HL-60 (cell line): Measurements from ENCODE around the gene CCL26.
A peak's percentile ranks its signal among the peaks of the same experiment; 100 is the strongest.
"Not testable (repeated sequence)": the region's sequence is repeated elsewhere in the genome, so short reads cannot be mapped to it uniquely, and the experiment has no call there.

ENCODE experiments used
- DNase-seq, 2 experiments: peaks; one replicate each; pipeline ENCODE4 v3.0.0-alpha.2; 2010 to 2020; ENCODE audit warnings: low read depth in 1 of 2, low spot score in 1 of 2
- H3K27ac ChIP-seq: fragments of 250-450 bp; sonication (Bioruptor Pico); replicated peaks from 2 replicates; pipeline ENCODE4 v1.5.1; 2020; ENCODE audit warnings: mild to moderate bottlenecking, moderate library complexity
- H3K27me3 ChIP-seq: fragments of 250-450 bp; sonication (Bioruptor Pico); 2 replicates; pipeline ENCODE4 v1.5.1; 2021; ENCODE audit warnings: mild to moderate bottlenecking, moderate library complexity; ENCODE audit not compliant: insufficient read depth, poor library complexity, severe bottlenecking
- H3K4me3 ChIP-seq: replicated peaks from 2 replicates; pipeline ENCODE4 v1.5.1; 2011; ENCODE audit warnings: mild to moderate bottlenecking, control low read depth, low read length; ENCODE audit not compliant: insufficient read depth
- CTCF ChIP-seq: IDR thresholded peaks from one replicate; pipeline ENCODE4 v1.5.1; 2011; ENCODE audit warnings: low read length, control low read depth, inconsistent platforms; ENCODE audit not compliant: insufficient read depth
- GABPA ChIP-seq: IDR thresholded peaks from 2 replicates; pipeline ENCODE4 v1.6.1; 2012; ENCODE audit warnings: low read depth
- POLR2AphosphoS5 ChIP-seq: IDR thresholded peaks from 2 replicates; pipeline ENCODE4 v1.6.1; 2012; ENCODE audit warnings: low read depth
- SPI1 ChIP-seq: IDR thresholded peaks from 2 replicates; pipeline ENCODE4 v1.6.1; 2012; ENCODE audit warnings: low read depth, mild to moderate bottlenecking, borderline replicate concordance
- TF ChIP-seq, protein P1 (sequence below): IDR thresholded peaks from 2 replicates; pipeline ENCODE4 v1.6.1; 2012; ENCODE audit warnings: low read depth; ENCODE audit not compliant: insufficient replicate concordance

Gene CCL26

GRCh38 chr7:75795831-75796285 is 23.8 kb upstream of the CCL26 start:
- TF ChIP-seq POLR2AphosphoS5 = no peak
- TF ChIP-seq GABPA = no peak
- peak; percentile 97 for TF ChIP-seq SPI1
- TF ChIP-seq, protein P1, sequence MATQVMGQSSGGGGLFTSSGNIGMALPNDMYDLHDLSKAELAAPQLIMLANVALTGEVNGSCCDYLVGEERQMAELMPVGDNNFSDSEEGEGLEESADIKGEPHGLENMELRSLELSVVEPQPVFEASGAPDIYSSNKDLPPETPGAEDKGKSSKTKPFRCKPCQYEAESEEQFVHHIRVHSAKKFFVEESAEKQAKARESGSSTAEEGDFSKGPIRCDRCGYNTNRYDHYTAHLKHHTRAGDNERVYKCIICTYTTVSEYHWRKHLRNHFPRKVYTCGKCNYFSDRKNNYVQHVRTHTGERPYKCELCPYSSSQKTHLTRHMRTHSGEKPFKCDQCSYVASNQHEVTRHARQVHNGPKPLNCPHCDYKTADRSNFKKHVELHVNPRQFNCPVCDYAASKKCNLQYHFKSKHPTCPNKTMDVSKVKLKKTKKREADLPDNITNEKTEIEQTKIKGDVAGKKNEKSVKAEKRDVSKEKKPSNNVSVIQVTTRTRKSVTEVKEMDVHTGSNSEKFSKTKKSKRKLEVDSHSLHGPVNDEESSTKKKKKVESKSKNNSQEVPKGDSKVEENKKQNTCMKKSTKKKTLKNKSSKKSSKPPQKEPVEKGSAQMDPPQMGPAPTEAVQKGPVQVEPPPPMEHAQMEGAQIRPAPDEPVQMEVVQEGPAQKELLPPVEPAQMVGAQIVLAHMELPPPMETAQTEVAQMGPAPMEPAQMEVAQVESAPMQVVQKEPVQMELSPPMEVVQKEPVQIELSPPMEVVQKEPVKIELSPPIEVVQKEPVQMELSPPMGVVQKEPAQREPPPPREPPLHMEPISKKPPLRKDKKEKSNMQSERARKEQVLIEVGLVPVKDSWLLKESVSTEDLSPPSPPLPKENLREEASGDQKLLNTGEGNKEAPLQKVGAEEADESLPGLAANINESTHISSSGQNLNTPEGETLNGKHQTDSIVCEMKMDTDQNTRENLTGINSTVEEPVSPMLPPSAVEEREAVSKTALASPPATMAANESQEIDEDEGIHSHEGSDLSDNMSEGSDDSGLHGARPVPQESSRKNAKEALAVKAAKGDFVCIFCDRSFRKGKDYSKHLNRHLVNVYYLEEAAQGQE = no peak
- TF ChIP-seq CTCF = no peak
- no peak overlapping the region for H3K27ac ChIP-seq
- H3K27me3 ChIP-seq = no peaks in the 10 kb centered on the region
- no peak overlapping the region for H3K4me3 ChIP-seq
- DNase-seq = peak in 1 of 2 experiments; percentile 71

DNA sequence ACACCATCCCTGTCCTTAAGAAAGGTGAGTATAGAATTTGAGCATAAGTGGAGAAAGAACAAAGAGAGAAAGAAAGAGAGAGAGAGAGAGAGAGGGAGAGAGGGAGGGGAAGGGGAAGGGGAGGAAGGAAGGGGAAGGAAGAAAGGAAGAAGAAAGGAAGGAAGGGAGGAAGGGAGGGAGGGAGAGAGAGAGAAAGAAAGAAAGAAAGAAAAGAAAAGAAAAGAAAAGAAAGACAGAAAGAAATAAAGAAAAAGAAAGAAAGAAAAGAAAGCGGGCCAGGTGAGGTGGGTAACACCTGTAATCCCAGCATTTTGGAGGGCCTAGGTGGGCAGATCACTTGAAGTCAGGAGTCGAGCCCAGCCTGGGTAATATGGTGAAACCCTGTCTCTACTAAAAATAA is 21.7 kb upstream of the CCL26 start:
- TF ChIP-seq CTCF = no peak
- DNase-seq = no peak

GRCh38 chr7:75792567-75792966 is 20.6 kb upstream of the CCL26 start:
- H3K27me3 ChIP-seq, DNase-seq, H3K4me3 ChIP-seq, H3K27ac ChIP-seq: not testable (repeated sequence)

More for the DNA sequence above, 21.7 kb upstream of the CCL26 start:
- no peaks in the 10 kb centered on the region for H3K27me3 ChIP-seq
- H3K4me3 ChIP-seq = no peak overlapping the region
- H3K27ac ChIP-seq = no peak overlapping the region

GRCh38 chr7:75789361-75789924 is 17.4 kb upstream of the CCL26 start:
- TF ChIP-seq CTCF (no peak), SPI1 (no peak), POLR2AphosphoS5 (no peak), GABPA (no peak)
- TF ChIP-seq, protein P1 = no peak
- Histone ChIP-seq H3K27ac (no peak overlapping the region), H3K4me3 (no peak overlapping the region), H3K27me3 (no peaks in the 10 kb centered on the region)
- no peak for DNase-seq

DNA sequence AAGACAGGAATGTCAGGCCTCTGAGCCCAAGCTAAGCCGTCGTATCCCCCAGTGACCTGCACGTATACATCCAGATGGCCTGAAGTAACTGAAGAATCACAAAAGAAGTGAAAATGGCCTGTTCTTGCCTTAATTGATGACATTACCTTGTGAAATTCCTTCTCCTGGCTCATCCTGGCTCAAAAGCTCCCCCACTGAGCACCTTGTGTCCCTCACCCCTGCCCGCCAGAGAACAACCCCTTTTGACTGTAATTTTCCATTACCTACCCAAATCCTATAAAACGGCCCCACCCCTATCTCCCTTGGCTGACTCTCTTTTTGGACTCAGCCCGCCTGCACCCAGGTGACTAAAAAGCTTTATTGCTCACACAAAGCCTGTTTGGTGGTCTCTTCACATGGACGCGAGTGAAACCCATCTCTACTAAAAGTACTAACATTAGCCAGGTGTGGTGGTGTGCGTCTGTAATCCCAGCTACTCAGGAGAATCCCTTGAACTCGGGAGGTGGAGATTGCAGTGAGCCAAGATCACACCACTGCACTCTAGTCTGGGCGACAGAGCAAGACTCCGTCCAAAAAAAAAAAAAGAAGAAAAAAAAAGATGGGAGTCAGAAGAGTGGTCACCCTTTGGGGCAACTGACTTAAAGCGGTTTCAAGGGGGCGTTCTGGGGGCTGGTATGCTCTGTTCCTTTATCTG is 16.3 kb upstream of the CCL26 start:
- DNase-seq, H3K27me3 ChIP-seq, H3K27ac ChIP-seq, H3K4me3 ChIP-seq: not testable (repeated sequence)

GRCh38 chr7:75783058-75783457 is 11.0 kb upstream of the CCL26 start:
- not testable (repeated sequence) for DNase-seq, H3K27ac ChIP-seq, H3K4me3 ChIP-seq, H3K27me3 ChIP-seq

GRCh38 chr7:75780647-75781273 is 8.7 kb upstream of the CCL26 start:
- not testable (repeated sequence) for H3K4me3 ChIP-seq, DNase-seq, H3K27me3 ChIP-seq, H3K27ac ChIP-seq
